NCI-H510A (cell line): ENCODE measurements around the gene CXCR5.

Experiments
- DNase-seq: peaks from one replicate; lab custom pipeline; 2025; lab: John Stamatoyannopoulos, UW

The CXCR5 gene

GRCh38 chr11:118913411-118914125 is 29.9 kb downstream of the CXCR5 start:
- DNase-seq = no peak

GRCh38 chr11:118914178-118914918 is 30.7 kb downstream of the CXCR5 start:
- no peak for DNase-seq

DNA sequence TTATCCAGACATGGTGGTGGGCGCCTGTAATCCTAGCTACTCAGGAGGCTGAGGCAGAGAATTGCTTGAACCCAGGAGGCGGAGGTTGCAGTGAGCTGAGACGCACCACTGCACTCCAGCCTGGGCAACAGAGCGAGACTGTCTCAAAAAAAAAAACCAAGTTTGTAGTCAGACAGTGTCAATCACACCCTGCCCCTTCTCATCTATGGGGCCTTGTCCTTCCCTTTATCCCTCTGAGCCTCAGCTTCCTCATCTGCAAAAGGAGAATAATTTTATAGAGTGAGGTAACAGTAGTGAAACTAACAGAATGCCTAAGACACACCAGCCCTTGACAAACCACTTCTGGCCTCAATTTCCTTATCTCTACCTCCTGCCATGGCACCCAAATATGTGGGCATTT is 31.3 kb downstream of the CXCR5 start:
- no peak for DNase-seq

GRCh38 chr11:118915396-118915795 is 31.7 kb downstream of the CXCR5 start:
- no peak for DNase-seq

GRCh38 chr11:118915941-118916841 is 32.5 kb downstream of the CXCR5 start:
- DNase-seq = no peak

- DNase-seq = no peak
Observed at GRCh38 chr11:118916842-118917388, 33.2 kb downstream of the CXCR5 start.

GRCh38 chr11:118917481-118918127 is 33.9 kb downstream of the CXCR5 start:
- no peak for DNase-seq

GRCh38 chr11:118918128-118918685 is 34.5 kb downstream of the CXCR5 start:
- peak; percentile 91 for DNase-seq

GRCh38 chr11:118918686-118919280 is 35.1 kb downstream of the CXCR5 start:
- no peak for DNase-seq

DNA sequence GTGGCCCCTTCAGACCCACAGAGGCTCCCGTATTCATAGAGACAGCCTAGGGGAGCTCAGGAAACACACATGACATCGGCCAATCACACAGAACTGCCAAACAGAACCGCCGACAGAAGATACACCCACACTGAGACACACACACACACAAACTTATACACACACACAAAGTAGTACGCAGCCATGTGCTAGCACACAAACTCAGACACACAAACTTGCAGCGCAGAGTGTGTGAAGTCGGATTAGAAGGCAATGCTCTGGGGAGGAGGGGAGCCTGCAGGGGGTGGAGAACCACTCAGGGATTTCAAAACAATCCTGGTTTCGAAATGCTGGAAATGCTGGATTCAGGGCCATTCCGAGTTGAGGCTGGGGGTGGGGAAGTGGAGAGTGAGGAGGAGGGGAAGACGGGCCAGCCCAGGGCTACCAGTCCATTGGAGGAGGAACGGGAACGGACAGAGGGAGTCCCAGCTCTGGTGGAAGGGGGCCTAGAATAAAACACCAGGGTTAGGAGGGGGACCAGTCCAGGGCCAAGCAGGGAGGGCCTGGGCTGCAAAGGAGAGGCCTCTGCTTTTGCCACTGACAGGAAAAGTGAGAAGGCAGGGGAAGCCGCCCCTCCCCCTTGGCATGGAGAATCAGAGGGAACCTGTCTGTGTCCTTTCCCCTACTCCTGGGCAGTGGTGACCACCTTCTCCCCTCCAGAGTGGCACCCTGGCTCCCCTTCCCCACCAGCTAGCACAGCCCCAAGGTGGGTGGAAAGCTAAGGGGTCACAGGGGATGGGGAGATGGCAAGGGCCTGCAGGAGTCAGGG is 37.6 kb downstream of the CXCR5 start:
- no peak for DNase-seq

- DNase-seq = peak; percentile 40
Observed at GRCh38 chr11:118921929-118922744, 38.4 kb downstream of the CXCR5 start.

DNA sequence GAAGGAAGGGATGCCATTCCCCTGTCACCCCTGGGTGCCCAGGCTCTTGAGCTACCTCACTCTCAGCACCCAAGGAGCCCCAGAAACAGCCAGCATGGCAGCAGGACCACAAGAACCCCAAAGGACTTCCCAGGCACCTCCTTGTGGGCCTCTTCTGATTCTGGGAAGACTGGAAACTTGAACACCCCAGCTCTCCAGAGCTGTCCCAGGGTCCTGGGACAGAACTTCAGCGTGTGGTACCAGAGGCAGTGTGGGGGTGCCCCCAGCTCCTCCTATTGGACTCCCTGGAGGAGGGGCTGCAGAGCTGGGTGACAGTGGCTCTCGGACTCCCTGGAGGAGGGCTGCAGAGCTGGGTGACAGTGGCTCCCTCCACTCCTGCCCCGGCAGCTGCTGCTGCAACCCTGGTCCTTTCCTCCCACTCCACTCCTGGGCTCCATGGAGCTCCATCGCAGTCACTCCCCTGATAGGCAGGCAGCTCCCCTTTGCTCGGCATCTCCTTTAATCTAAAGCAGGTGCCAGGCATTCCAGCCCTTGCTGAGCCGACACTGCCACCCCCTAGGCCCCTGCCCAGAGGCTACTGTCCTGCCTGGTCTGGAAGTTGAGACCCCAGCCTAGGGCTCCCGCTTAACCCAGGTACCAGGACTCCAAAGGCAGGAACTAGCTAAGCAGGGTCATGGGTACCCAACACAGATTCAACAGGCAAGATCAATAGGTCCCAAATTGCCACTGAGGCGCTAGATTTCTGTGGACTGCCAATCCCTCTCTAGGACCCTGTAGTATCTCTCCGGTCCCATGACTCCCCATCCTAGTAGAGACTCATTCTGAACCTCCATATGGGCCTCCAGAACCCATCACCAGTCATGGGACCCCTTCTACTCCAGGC is 39.3 kb downstream of the CXCR5 start:
- no peak for DNase-seq

DNA sequence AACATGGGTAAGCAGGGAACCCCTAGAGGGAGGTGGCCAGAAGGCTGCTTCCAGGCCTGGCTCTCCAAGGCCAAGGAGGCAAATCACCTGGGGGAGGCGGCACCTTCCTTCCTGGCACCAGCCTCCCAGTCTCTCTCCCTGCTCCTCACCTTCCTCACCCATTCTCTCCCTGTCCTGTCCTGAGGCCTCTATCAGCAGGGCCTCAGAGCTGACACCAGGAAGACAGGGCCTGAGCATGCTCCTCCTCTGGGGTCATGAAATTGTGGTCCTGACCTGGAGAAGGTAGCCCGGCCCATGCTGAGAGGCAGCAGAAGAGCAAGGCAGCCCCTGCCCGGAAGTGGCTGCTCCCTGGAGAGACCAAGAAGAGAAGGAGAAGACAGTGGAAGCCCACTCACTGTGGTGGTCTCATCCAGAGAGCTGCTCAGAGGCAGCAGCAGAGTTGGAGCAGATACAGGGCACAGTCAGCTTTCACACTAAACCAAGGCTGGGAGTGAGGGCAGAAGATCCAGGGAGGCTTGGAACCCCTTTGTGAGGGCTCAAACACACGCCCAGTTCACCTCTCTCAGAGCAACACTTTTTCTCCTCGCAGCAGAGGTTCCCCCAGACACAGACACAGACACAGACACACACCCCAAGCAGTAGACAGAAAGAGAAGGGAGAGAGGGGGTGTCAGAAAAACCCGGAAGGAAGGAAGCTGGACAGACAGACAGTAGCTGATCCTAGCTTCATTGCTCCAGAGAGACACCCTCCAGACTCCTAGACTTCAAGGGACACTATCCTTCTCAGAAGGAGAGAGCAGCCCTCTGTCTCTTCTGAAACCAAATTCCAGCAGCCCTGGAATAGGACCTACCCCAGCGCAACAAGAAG is 40.3 kb downstream of the CXCR5 start:
- no peak for DNase-seq

GRCh38 chr11:118924591-118925585 is 41.2 kb downstream of the CXCR5 start:
- no peak for DNase-seq

- no peak for DNase-seq
Observed at GRCh38 chr11:118927554-118928100, 43.9 kb downstream of the CXCR5 start.
